Measurements from ENCODE around the gene SARS1.
"Not testable (repeated sequence)": the region's sequence is repeated elsewhere in the genome, so short reads cannot be mapped to it uniquely, and the experiment has no call there.

The SARS1 gene

GRCh38 chr1:109199710-109200109, 14.0 kb upstream of the SARS1 start:
- Mint-ChIP-seq H3K4me3 (no peak overlapping the region), H3K9me3 (no peaks in the 10 kb centered on the region), H3K27me3 (no peaks in the 10 kb centered on the region), H3K36me3 (ENCODE audit: insufficient read depth) (no peaks in the 10 kb centered on the region), H3K27ac (peak overlapping the region in 1 of 2 donors; percentile 44), H3K4me1 (ENCODE audit: low read depth in 2 of 2) (peaks cover 8 to 11% of the 10 kb centered on the region in 2 donors)
- peak; percentile 32 for ATAC-seq (replicated peaks)
- DNase-seq = no peak

DNA sequence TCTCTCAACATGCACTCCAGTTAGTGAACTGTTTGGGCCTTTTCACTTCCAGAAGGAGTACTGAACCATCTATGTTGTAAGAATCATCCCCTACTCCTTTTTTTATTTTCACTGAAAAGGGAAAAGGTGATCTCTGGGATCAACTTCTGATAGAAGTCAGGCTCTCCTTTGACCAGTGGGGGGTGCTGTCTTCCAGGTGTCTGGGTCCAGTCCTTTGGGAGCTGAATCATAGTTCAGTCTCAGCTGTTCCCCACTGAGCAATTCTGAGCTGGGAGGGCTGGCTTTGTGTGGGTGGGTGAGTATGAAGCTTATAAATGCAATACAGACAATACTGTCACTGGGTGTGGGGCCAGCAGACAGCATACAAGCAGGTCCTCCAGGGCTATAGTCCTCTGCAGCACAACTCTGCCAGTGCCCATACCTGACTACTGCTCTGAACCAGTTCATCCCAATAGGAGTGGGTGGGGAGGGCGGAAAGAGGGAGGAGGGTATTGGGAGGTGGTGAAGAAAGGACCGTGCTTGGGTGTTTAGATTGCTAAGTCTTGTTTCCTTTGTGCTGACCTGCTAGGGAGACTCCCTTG, 12.5 kb upstream of the SARS1 start:
- Mint-ChIP-seq H3K27me3 (no peaks in the 10 kb centered on the region), H3K27ac (no peak overlapping the region), H3K36me3 (ENCODE audit: insufficient read depth) (no peaks in the 10 kb centered on the region), H3K4me1 (ENCODE audit: low read depth in 2 of 2) (peaks cover 8 to 11% of the 10 kb centered on the region in 2 donors), H3K9me3 (no peaks in the 10 kb centered on the region), H3K4me3 (no peak overlapping the region)
- ATAC-seq (replicated peaks) = no peak
- DNase-seq = peak in 1 of 3 experiments; percentile 7

DNA sequence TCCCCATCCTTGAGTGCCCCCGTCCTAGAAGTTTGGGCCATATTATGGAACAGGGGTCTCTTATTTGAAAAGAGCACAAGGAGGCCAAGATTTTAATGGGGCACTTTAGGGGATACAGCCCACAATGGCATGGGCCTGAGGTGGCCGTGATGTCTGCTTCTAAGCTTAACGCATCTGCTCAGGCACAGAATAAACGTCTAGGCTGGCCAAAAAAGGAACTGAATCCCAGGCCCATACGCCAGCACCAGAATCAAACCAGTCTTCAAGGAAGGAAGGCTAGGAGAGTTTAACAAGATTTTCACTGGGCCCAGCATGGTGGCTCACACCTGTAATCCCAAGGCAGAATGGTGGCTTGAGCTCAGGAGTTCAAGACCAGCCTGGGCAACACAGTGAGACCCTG, 9.2 kb upstream of the SARS1 start:
- H3K4me3 Mint-ChIP-seq = no peak overlapping the region
- no peak for DNase-seq
- H3K9me3 Mint-ChIP-seq = no peaks in the 10 kb centered on the region
- peaks cover 2 to 5% of the 10 kb centered on the region in 2 donors for H3K4me1 Mint-ChIP-seq (ENCODE audit: low read depth in 2 of 2)
- ATAC-seq (replicated peaks) = no peak
- H3K36me3 Mint-ChIP-seq (ENCODE audit: insufficient read depth) = no peaks in the 10 kb centered on the region
- peaks cover 0 to 4% of the 10 kb centered on the region in 2 donors for H3K27me3 Mint-ChIP-seq
- H3K27ac Mint-ChIP-seq = no peak overlapping the region

GRCh38 chr1:109206339-109206738, 7.4 kb upstream of the SARS1 start:
- H3K9me3 Mint-ChIP-seq = no peaks in the 10 kb centered on the region
- H3K4me3 Mint-ChIP-seq = no peak overlapping the region
- H3K27ac Mint-ChIP-seq = no peak overlapping the region
- ATAC-seq (replicated peaks) (no peak), DNase-seq (no peak)
- H3K27me3 Mint-ChIP-seq = peaks cover 0 to 9% of the 10 kb centered on the region in 2 donors
- H3K4me1 Mint-ChIP-seq (ENCODE audit: low read depth in 2 of 2) = peaks cover 0 to 1% of the 10 kb centered on the region in 2 donors
- no peaks in the 10 kb centered on the region for H3K36me3 Mint-ChIP-seq (ENCODE audit: insufficient read depth)

- Mint-ChIP-seq H3K27me3 (peaks cover 0 to 9% of the 10 kb centered on the region in 2 donors), H3K36me3 (ENCODE audit: insufficient read depth) (no peaks in the 10 kb centered on the region), H3K9me3 (no peaks in the 10 kb centered on the region), H3K27ac (no peak overlapping the region), H3K4me1 (ENCODE audit: low read depth in 2 of 2) (peaks cover 0 to 1% of the 10 kb centered on the region in 2 donors), H3K4me3 (no peak overlapping the region)
- ATAC-seq (replicated peaks) (no peak), DNase-seq (no peak)
Measured at GRCh38 chr1:109207467-109208103, 6.1 kb upstream of the SARS1 start.

DNA sequence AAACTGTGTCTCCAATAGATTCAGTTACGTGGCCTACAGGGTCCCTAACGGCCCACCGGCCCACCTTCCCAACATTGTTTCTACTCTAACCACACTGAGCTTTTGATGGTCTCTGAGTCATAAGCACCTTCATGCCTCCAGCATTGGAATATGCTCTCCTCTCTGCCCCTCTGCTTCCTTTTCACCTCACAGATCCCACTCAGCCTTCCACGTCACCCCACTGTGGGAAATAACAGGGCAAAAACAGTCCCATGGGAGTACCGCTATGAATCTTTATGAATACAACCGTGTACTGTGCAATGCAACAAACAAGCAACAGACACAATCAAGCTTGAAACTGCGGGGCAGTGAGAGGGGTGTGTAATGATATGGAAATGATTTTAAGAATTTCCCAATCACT, 5.3 kb upstream of the SARS1 start:
- ATAC-seq (replicated peaks) (no peak), DNase-seq (no peak)
- peaks cover 0 to 9% of the 10 kb centered on the region in 2 donors for H3K27me3 Mint-ChIP-seq
- peaks cover 1% of the 10 kb centered on the region for H3K36me3 Mint-ChIP-seq (ENCODE audit: insufficient read depth)
- H3K27ac Mint-ChIP-seq = no peak overlapping the region
- no peak overlapping the region for H3K4me3 Mint-ChIP-seq
- peaks cover 0 to under 1% of the 10 kb centered on the region in 2 donors for H3K4me1 Mint-ChIP-seq (ENCODE audit: low read depth in 2 of 2)
- H3K9me3 Mint-ChIP-seq = no peaks in the 10 kb centered on the region

DNA sequence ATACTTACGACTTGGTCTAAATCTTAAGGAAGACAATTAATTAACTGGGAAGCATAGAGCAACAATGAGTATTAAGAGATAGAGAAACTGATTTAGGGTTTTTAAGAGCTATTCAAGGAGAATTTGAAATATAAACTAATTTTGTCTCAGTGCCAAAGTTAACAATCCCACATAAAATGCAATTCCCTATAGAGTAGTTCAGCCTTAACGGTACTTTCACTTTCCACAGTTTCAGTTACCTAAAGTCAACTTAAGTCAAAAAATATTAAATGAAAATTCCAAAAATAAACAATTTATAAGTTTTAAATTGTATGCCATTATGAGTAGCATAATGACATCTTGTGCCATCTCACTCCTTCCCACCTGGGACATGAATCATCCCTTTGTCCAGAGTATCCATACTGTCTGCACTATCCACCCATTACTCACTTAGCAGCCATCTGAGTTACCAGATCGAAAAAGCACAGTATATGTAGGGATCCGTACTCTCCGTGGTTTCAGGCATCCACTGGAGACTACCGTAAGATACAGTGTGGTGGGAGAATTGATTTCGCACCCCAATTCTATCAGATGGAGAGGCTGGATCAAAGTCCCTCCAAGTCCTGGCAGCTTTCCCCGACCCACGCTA, 4.8 kb upstream of the SARS1 start:
- Mint-ChIP-seq H3K36me3 (ENCODE audit: insufficient read depth) (peaks cover 7% of the 10 kb centered on the region), H3K4me3 (no peak overlapping the region), H3K4me1 (ENCODE audit: low read depth in 2 of 2) (peaks cover 0 to 2% of the 10 kb centered on the region in 2 donors), H3K9me3 (no peaks in the 10 kb centered on the region), H3K27me3 (peaks cover 0 to 9% of the 10 kb centered on the region in 2 donors), H3K27ac (no peak overlapping the region)
- DNase-seq = no peak
- no peak for ATAC-seq (replicated peaks)

DNA sequence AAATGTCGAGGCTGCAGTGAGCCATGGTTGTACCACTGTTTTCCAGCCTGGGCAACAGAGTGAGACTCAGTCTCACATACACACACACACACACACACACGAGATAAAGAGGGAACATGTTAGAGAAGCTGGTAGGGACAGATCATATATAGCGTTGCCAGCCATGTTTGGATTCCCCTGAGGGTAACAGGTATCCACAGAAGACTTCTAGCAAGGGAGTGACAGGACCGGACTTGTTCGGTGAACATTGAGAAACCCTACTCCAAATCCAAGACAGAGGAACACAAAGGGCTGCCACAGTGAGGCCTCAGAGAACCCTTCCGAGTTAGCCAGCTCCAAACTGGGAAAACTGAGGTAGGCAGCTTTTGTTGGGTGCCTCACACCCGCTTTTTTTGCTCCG, 3.7 kb upstream of the SARS1 start:
- H3K36me3 Mint-ChIP-seq (ENCODE audit: insufficient read depth) = peaks cover 15% of the 10 kb centered on the region
- ATAC-seq (replicated peaks) (no peak), DNase-seq (no peak)
- H3K9me3 Mint-ChIP-seq = no peaks in the 10 kb centered on the region
- H3K4me1 Mint-ChIP-seq (ENCODE audit: low read depth in 2 of 2) = peaks cover 10 to 12% of the 10 kb centered on the region in 2 donors
- H3K27ac Mint-ChIP-seq = no peak overlapping the region
- no peak overlapping the region for H3K4me3 Mint-ChIP-seq
- H3K27me3 Mint-ChIP-seq = peaks cover 0 to 9% of the 10 kb centered on the region in 2 donors

- no peaks in the 10 kb centered on the region for H3K9me3 Mint-ChIP-seq
- peaks cover 23% of the 10 kb centered on the region for H3K36me3 Mint-ChIP-seq (ENCODE audit: insufficient read depth)
- peak overlapping the region; percentile 95 to 97 for H3K27ac Mint-ChIP-seq
- H3K4me1 Mint-ChIP-seq (ENCODE audit: low read depth in 2 of 2) = peaks cover 28% of the 10 kb centered on the region in 2 donors
- DNase-seq (no peak), ATAC-seq (replicated peaks) (no peak)
- peaks cover 0 to 9% of the 10 kb centered on the region in 2 donors for H3K27me3 Mint-ChIP-seq
- H3K4me3 Mint-ChIP-seq = peak overlapping the region; percentile 100
Measured at GRCh38 chr1:109213345-109213823, 334 bp upstream of the SARS1 start.

DNA sequence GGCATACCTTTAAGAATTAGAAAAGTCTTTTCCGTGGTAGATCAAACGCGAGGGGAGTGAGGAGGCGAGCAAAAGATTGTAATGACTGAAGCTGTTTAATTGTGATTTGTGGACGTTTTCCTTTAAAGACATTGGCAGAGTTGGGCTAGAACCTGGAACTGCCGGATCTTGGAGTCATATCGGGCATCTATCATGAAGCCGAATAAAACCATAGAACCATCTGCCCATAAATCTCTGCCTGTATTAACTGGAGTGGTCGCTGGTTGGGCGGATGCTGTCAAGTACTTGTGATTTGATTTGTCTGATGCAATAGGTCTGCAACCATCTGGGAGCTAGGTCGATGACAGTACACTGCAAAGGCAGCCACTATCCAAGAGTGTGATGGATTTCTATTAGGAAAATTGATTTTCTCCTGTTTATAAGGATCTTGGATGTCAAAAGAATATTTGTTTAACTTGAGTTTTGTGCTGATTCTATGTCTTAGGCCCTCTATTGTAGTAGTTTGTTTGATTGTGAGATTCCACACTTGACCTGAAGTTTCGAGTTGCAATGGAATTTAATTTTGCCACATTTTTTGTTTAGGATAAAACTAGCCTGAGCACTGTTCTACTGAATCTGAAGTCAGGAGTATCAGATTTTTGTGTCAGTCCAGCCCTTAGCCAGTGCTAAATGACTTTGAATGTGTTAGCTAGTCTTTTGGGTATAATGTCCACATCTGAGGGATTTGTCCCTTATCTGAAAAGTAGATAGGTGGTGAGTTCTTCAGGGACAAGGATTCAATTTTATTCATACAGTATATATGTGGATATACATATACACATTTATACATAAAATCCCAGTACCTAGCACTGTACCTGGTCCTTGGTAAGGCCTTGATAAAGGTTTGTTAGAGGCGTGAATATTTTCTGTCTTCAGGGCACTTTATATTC, 1.2 kb downstream of the SARS1 start:
- no peak for DNase-seq
- H3K27ac Mint-ChIP-seq = peak overlapping the region; percentile 95 to 97
- peaks cover 0 to under 1% of the 10 kb centered on the region in 2 donors for H3K27me3 Mint-ChIP-seq
- peak overlapping the region; percentile 100 for H3K4me3 Mint-ChIP-seq
- ATAC-seq (replicated peaks) = no peak
- H3K9me3 Mint-ChIP-seq = no peaks in the 10 kb centered on the region
- peaks cover 26% of the 10 kb centered on the region for H3K36me3 Mint-ChIP-seq (ENCODE audit: insufficient read depth)
- peaks cover 36% of the 10 kb centered on the region in 2 donors for H3K4me1 Mint-ChIP-seq (ENCODE audit: low read depth in 2 of 2)

DNA sequence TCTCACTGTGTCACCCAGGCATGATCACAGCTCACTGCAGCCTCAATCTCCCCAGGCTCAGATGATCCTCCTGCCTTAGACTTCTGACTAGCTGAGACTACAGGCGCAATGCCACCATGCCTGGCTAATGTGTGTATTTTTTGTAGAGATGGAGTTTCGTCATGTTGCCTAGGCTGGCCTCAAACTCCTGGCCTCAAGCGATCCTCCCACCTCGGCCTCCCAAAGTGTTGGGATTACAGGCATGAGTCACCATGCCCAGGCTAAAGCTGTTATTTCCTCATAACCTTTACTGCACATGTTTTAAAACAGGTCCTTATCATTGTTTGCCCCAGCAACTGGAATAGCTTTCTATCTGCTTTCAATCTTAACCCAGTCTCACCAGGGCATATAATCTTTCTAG, 2.9 kb downstream of the SARS1 start:
- H3K9me3 Mint-ChIP-seq = no peaks in the 10 kb centered on the region
- no peak for ATAC-seq (replicated peaks)
- DNase-seq = no peak
- peaks cover 36 to 47% of the 10 kb centered on the region in 2 donors for H3K4me1 Mint-ChIP-seq (ENCODE audit: low read depth in 2 of 2)
- no peaks in the 10 kb centered on the region for H3K27me3 Mint-ChIP-seq
- peak overlapping the region in 1 of 2 donors; percentile 66 for H3K27ac Mint-ChIP-seq
- H3K4me3 Mint-ChIP-seq = peak overlapping the region; percentile 54 to 100
- peaks cover 31% of the 10 kb centered on the region for H3K36me3 Mint-ChIP-seq (ENCODE audit: insufficient read depth)

DNA sequence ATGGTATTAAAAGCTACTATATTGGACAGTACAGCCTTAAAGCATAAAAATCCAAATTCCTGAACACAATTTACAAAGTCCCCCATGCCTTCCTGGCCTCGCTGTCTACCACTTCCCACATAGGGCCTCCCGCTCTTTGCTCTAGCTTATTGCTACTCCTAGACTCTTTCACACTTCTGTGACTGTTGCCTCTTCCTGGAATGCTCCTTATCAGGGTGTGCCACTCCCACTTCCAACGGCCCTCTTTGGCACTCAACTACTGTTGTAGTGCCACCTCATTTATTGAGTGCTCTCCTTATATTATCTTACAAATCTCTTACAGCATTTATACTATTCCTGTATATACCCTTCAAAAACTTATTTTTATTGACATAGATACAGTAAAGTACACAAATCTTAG, 4.8 kb downstream of the SARS1 start:
- no peak for DNase-seq
- no peak for ATAC-seq (replicated peaks)
- Mint-ChIP-seq H3K27me3 (no peaks in the 10 kb centered on the region), H3K4me1 (ENCODE audit: low read depth in 2 of 2) (peaks cover 38 to 59% of the 10 kb centered on the region in 2 donors), H3K4me3 (no peak overlapping the region), H3K36me3 (ENCODE audit: insufficient read depth) (peaks cover 28% of the 10 kb centered on the region), H3K9me3 (no peaks in the 10 kb centered on the region), H3K27ac (peak overlapping the region in 1 of 2 donors; percentile 6)

DNA sequence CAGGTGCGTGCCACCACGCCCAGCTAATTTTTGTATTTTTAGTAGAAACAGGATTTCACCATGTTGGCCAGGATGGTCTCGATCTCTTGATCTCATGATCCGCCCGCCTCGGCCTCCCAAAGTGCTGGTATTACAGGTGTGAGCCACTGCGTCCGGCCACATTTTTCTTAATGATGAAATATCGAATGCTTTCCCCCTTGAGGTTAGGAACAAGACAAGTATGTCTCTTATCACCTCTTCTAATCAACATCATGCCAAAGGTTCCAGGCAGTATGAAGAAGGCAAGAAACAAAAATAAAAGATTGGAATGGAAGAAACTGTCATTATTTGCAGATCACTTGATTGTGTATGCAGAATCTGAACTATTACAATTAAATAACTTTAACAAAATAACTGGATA, 7.5 kb downstream of the SARS1 start:
- Mint-ChIP-seq H3K36me3 (ENCODE audit: insufficient read depth) (peaks cover 18% of the 10 kb centered on the region), H3K4me1 (ENCODE audit: low read depth in 2 of 2) (peaks cover 31 to 51% of the 10 kb centered on the region in 2 donors), H3K27ac (peak overlapping the region in 1 of 2 donors; percentile 74)
- not testable (repeated sequence) for H3K9me3 Mint-ChIP-seq; H3K27me3 Mint-ChIP-seq; H3K4me3 Mint-ChIP-seq; DNase-seq; ATAC-seq (replicated peaks)
